H54 (cell line): ENCODE measurements around the gene ELOB.

ENCODE experiments used
- DNase-seq: peaks from one replicate; pipeline ENCODE4 v3.0.0; 2011; ENCODE audit warnings: low spot score, mixed read lengths; ENCODE audit not compliant: insufficient read length
- FAIRE-seq: peaks from 3 replicates; lab custom pipeline; 2011; peaks lifted over from hg19 to GRCh38; lab: Jason Lieb, UNC
- POLR2A ChIP-seq: IDR thresholded peaks from 2 replicates; pipeline ENCODE4 v1.6.1; 2011; ENCODE audit warnings: low read depth, mild to moderate bottlenecking, low read length

Gene ELOB

DNA sequence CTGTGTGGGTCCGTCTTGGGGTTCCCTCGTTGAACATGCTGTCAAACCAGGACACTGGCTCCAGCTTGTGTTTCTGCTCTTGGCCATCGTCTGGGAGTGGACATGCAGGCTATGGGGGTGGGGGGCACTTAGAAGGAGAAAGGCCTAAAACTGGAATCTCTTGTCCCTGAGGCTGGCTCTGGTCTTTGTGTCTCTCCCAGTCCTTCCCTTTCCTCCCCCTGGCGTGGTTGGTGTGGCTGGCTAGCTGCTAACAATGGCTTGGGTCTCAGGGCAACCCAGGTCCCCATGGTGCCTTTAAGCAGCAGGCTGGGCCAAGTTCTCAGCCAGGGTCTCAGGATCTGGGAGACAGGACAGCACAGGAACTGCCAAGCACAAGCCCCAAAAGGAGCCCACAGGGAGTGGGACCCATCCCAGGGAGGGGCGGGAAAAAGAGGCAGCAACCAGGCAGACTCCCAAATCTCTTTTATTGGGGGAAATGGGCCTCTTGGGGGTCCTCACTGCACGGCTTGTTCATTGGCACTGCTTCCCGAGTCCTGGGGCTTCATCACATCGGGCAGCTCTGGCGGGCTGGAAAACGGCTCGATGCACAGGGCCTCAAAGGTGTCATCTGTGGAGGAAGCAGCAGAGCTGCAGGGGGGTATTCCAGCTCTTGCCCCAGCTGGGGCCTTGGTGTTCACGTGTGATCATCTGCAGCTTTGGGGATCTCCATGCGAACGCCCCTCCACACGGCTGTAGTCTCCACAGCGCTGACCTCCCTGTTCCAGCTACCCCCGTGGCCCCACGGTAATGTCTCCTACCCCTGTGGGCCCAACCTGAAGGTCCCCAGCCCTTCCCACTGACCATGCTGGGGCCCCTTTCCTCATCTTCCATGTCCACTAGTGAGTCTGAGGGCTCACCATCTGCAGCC lies 5.3 kb downstream of the ELOB start:
- TF ChIP-seq POLR2A = no peak
- DNase-seq (no peak), FAIRE-seq (no peak)

- DNase-seq (no peak), FAIRE-seq (no peak)
- no peak for TF ChIP-seq POLR2A
Observed at GRCh38 chr16:2770057-2770951, 6.8 kb downstream of the ELOB start.

GRCh38 chr16:2769675-2770056 lies 7.4 kb downstream of the ELOB start:
- FAIRE-seq (no peak), DNase-seq (no peak)
- no peak for TF ChIP-seq POLR2A

DNA sequence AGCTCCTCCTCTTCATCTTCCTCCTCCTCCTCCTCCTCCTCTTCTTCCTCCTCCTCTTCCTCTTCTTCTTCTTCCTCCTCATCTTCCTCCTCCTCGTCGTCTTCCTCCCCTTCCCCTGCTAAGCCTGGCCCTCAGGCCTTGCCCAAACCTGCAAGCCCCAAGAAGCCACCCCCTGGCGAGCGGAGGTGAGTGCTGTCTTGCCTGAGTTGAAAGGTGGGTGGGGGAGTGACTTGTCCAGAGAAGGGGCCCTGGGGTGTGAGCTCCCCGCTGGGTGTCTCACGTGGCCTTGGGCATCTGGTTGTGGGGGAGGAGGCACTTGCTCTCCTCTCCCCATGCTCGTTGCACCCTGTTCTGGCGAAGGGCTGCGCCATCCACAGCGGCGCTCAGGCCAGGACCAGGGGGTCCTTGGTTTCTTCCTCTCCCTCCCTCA lies 8.0 kb downstream of the ELOB start:
- no peak for TF ChIP-seq POLR2A
- FAIRE-seq (no peak), DNase-seq (no peak)

DNA sequence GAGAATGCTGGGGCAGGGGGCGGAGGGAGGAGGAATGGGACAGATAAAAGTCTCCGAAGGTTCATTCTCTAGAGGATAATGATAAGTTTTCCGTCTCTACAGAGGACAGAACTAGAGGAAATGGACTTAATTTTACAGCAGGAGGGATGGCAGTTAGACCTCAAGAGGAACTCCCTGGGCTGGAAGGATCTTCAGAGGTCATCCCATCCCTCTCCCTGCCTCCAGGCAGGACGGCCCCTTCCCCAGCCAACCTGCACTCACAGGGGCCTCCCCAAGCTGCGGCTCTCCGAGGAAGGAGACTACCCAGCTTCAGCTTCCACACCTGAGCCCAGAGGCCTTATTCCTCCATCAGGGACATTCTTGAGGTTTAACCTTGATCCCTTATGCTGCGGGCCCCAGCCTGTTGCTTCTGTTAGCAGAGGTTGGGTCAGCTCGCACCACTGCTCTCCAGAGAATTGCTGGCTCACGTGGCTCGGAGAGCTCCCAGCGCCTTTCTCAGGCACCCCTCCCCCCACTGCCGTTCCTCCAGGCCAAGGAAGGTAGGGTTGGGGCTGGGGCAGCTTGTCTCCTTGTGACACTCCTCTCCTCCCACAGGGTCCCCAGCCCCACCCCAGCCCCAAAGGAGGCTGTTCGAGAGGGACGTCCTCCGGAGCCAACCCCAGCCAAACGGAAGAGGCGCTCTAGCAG lies 8.5 kb downstream of the ELOB start:
- no peak for FAIRE-seq
- no peak for TF ChIP-seq POLR2A
- no peak for DNase-seq

DNA sequence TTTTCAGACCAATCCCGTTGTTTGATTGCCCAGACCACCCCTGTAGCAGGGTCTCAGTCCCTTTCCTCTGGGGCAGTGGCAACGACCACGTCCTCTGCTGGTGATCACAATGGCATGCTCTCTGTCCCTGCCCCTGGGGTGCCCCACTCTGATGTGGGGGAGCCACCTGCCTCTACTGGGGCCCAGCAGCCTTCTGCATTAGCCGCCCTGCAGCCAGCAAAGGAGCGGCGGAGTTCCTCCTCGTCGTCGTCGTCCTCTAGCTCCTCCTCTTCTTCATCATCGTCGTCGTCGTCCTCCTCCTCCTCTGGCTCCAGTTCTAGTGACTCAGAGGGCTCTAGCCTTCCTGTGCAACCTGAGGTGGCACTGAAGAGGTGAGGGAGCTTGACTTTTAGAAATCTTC lies 9.2 kb downstream of the ELOB start:
- FAIRE-seq = no peak

GRCh38 chr16:2767140-2767731 lies 9.8 kb downstream of the ELOB start:
- FAIRE-seq (no peak), DNase-seq (no peak)
- no peak for TF ChIP-seq POLR2A

More for the DNA sequence above, 9.2 kb downstream of the ELOB start:
- no peak for DNase-seq
- no peak for TF ChIP-seq POLR2A

- no peak for TF ChIP-seq POLR2A
- FAIRE-seq (no peak), DNase-seq (no peak)
Observed at GRCh38 chr16:2766430-2767139, 10.5 kb downstream of the ELOB start.

DNA sequence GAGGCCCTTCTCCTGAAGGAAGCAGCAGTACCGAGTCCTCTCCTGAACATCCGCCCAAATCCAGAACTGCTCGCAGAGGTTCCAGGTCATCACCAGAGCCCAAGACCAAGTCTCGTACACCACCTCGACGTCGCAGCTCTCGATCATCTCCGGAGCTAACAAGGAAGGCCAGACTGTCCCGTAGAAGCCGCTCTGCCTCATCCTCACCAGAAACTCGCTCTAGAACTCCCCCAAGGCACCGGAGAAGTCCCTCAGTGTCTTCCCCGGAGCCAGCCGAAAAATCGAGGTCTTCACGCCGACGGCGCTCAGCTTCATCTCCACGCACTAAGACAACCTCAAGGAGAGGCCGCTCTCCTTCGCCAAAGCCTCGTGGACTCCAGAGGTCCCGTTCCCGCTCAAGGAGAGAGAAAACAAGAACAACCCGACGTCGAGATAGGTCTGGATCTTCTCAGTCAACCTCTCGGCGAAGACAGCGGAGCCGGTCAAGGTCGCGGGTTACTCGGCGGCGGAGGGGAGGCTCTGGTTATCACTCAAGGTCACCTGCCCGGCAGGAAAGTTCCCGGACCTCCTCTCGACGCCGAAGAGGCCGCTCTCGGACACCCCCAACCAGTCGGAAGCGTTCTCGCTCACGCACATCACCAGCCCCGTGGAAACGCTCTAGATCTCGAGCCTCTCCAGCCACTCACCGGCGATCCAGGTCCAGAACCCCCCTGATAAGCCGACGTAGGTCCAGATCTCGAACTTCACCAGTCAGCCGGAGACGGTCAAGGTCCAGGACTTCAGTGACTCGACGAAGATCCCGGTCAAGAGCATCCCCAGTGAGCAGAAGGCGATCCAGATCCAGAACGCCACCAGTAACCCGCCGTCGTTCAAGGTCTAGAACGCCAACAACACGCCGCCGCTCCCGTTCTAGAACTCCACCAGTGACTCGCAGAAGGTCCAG lies 11.3 kb downstream of the ELOB start:
- FAIRE-seq = no peak
- TF ChIP-seq POLR2A = no peak
- DNase-seq = no peak

DNA sequence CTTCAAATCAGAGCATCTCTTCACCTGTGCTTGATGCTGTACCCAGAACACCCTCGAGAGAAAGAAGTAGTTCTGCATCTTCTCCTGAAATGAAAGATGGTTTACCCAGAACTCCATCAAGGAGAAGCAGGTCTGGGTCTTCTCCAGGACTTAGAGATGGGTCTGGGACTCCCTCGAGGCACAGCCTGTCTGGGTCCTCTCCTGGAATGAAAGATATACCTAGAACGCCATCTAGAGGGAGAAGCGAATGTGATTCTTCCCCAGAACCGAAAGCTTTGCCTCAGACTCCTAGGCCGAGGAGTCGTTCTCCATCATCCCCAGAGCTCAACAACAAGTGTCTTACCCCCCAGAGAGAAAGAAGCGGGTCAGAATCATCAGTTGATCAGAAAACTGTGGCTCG lies 12.4 kb downstream of the ELOB start:
- DNase-seq (no peak), FAIRE-seq (no peak)
- TF ChIP-seq POLR2A = no peak

DNA sequence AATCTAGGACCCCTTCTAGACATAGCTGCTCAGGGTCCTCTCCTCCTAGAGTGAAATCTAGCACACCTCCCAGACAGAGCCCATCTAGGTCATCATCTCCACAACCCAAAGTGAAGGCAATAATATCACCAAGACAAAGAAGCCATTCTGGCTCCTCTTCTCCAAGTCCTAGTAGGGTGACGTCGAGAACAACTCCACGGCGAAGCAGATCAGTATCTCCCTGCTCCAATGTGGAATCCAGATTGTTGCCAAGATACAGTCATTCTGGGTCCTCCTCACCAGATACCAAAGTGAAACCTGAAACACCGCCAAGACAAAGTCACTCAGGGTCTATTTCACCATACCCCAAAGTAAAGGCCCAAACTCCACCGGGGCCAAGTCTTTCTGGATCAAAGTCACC lies 13.9 kb downstream of the ELOB start:
- FAIRE-seq = no peak
- DNase-seq = no peak
- no peak for TF ChIP-seq POLR2A

DNA sequence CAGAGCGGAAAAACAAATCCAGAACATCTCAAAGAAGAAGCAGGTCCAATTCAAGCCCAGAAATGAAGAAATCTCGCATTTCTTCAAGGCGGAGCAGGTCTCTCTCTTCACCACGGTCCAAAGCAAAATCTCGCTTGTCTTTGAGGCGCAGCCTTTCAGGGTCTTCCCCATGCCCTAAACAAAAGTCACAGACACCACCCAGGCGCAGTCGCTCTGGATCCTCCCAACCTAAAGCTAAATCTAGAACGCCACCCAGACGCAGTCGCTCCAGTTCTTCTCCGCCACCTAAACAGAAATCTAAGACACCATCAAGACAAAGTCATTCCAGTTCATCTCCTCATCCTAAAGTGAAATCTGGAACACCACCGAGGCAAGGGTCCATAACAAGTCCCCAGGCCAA lies 14.4 kb downstream of the ELOB start:
- no peak for DNase-seq
- no peak for TF ChIP-seq POLR2A
- no peak for FAIRE-seq
